Measurements from ENCODE around the gene PTPN4.

GRCh38 chr2:119745566-119745965, 14.2 kb upstream of the PTPN4 start:
- TF ChIP-seq CREM (IDR thresholded peaks at IDR 0.05; ENCODE audit: low read depth) (no peak), MYC (IDR thresholded peaks at IDR 0.05; ENCODE audit: insufficient read depth, insufficient read length, insufficient replicate concordance, low read length, severe bottlenecking) (no peak), MAX (IDR thresholded peaks at IDR 0.05; ENCODE audit: low read depth, low read length) (no peak), PRDM15 (CRISPR knock-in tag; IDR thresholded peaks at IDR 0.05) (no peak), MXI1 (IDR thresholded peaks at IDR 0.05; ENCODE audit: low read depth, low read length) (no peak)
- TF ChIP-seq, protein P1, sequence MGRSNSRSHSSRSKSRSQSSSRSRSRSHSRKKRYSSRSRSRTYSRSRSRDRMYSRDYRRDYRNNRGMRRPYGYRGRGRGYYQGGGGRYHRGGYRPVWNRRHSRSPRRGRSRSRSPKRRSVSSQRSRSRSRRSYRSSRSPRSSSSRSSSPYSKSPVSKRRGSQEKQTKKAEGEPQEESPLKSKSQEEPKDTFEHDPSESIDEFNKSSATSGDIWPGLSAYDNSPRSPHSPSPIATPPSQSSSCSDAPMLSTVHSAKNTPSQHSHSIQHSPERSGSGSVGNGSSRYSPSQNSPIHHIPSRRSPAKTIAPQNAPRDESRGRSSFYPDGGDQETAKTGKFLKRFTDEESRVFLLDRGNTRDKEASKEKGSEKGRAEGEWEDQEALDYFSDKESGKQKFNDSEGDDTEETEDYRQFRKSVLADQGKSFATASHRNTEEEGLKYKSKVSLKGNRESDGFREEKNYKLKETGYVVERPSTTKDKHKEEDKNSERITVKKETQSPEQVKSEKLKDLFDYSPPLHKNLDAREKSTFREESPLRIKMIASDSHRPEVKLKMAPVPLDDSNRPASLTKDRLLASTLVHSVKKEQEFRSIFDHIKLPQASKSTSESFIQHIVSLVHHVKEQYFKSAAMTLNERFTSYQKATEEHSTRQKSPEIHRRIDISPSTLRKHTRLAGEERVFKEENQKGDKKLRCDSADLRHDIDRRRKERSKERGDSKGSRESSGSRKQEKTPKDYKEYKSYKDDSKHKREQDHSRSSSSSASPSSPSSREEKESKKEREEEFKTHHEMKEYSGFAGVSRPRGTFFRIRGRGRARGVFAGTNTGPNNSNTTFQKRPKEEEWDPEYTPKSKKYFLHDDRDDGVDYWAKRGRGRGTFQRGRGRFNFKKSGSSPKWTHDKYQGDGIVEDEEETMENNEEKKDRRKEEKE (IDR thresholded peaks at IDR 0.05), result no peak

All from GM12878 (cell line).